GM12878 (cell line): ENCODE measurements around the gene MGAT3. TPM values are rescaled to one million over a fixed set of nuclear protein-coding genes. Genes with fewer than 3 reads are reported as not detected.

Experiments
- ASH2L ChIP-seq: fragments of 300-600, 200-600 bp; sonication (generic); IDR thresholded peaks from 2 replicates; pipeline ENCODE4 v1.6.1; 2017; ENCODE audit warnings: low read depth, mild to moderate bottlenecking, borderline replicate concordance
- BCL3 ChIP-seq: IDR thresholded peaks from 2 replicates; pipeline ENCODE4 v1.6.1; 2011; ENCODE audit warnings: borderline replicate concordance, low read depth, mild to moderate bottlenecking, moderate library complexity, low read length; ENCODE audit not compliant: insufficient read depth, poor library complexity, severe bottlenecking
- E2F4 ChIP-seq: IDR thresholded peaks from 2 replicates; pipeline ENCODE4 v1.6.1; 2012; ENCODE audit warnings: low read depth, low read length, improper control_type of control experiment
- EZH2 ChIP-seq: IDR thresholded peaks from 2 replicates; pipeline ENCODE4 v1.6.1; 2012; ENCODE audit warnings: low read depth, mild to moderate bottlenecking, control low read depth, inconsistent platforms, low read length, borderline replicate concordance; ENCODE audit not compliant: control insufficient read depth
- FOS ChIP-seq: IDR thresholded peaks from 3 replicates; pipeline ENCODE4 v1.6.1; 2011; ENCODE audit warnings: borderline replicate concordance; ENCODE audit not compliant: insufficient read length; ENCODE audit errors: extremely low read depth
- FOXK2 ChIP-seq: fragments of 450-650 bp; IDR thresholded peaks from 2 replicates; pipeline ENCODE4 v1.6.1; 2017; ENCODE audit warnings: mild to moderate bottlenecking, moderate library complexity
- IKZF1 ChIP-seq: fragments of 450-650 bp; conservative IDR thresholded peaks from 2 replicates; pipeline ENCODE4 v1.6.1; 2017; ENCODE audit warnings: antibody characterized with exemption, mild to moderate bottlenecking
- IKZF2 ChIP-seq, 2 experiments: fragments of 450-650 bp; IDR thresholded peaks; 2 replicates each; pipeline ENCODE4 v1.6.1; 2017; ENCODE audit warnings: mild to moderate bottlenecking in 2 of 2, moderate library complexity in 2 of 2
- KAT2A ChIP-seq: conservative IDR thresholded peaks from 2 replicates; pipeline ENCODE4 v1.6.1; 2011; ENCODE audit warnings: low read depth, low read length; ENCODE audit not compliant: control insufficient read depth
- MTA3 ChIP-seq: IDR thresholded peaks from 2 replicates; pipeline ENCODE4 v1.6.1; 2012; ENCODE audit warnings: low read length, inconsistent platforms, borderline replicate concordance
- NFXL1 ChIP-seq: fragments of 450-650 bp; IDR thresholded peaks from 2 replicates; pipeline ENCODE4 v1.6.1; 2017; ENCODE audit warnings: antibody characterized with exemption, mild to moderate bottlenecking, borderline replicate concordance
- NR2C2 ChIP-seq: IDR thresholded peaks from 2 replicates; pipeline ENCODE4 v1.6.1; 2011; ENCODE audit warnings: borderline replicate concordance, low read depth; ENCODE audit not compliant: control insufficient read depth, insufficient read length
- PAX8 ChIP-seq: fragments of 450-650 bp; IDR thresholded peaks from 2 replicates; pipeline ENCODE4 v1.6.1; 2017; ENCODE audit warnings: mild to moderate bottlenecking, moderate library complexity
- POLR2A ChIP-seq: IDR thresholded peaks from 2 replicates; pipeline ENCODE4 v1.6.1; 2011; ENCODE audit warnings: low read depth, mild to moderate bottlenecking, low read length
- POLR2AphosphoS5 ChIP-seq: IDR thresholded peaks from 2 replicates; pipeline ENCODE4 v1.6.1; 2011; ENCODE audit warnings: mild to moderate bottlenecking, low read length, inconsistent platforms
- RAD21 ChIP-seq: IDR thresholded peaks from 2 replicates; pipeline ENCODE4 v1.6.1; 2011; ENCODE audit warnings: mild to moderate bottlenecking, low read depth, low read length, moderate library complexity; ENCODE audit not compliant: insufficient read depth
- RAD51 ChIP-seq: fragments of 450-650 bp; IDR thresholded peaks from 2 replicates; pipeline ENCODE4 v1.6.1; 2016; ENCODE audit warnings: moderate library complexity, mild to moderate bottlenecking, inconsistent platforms
- RCOR1 ChIP-seq: conservative IDR thresholded peaks from 2 replicates; pipeline ENCODE4 v1.6.1; 2012; ENCODE audit warnings: low read depth, low read length, improper control_type of control experiment
- RELB ChIP-seq: fragments of 450-650 bp; IDR thresholded peaks from 2 replicates; pipeline ENCODE4 v1.6.1; 2017; ENCODE audit warnings: low read depth, mild to moderate bottlenecking, moderate library complexity
- RUNX3 ChIP-seq: IDR thresholded peaks from 2 replicates; pipeline ENCODE4 v1.6.1; 2012; ENCODE audit warnings: low read length, inconsistent platforms
- SMAD5 ChIP-seq: IDR thresholded peaks from 2 replicates; pipeline ENCODE4 v1.6.1; 2016; ENCODE audit warnings: antibody characterized with exemption, low read depth
- SMC3 ChIP-seq: IDR thresholded peaks from 2 replicates; pipeline ENCODE4 v1.6.1; 2011; ENCODE audit warnings: low read length, improper control_type of control experiment, borderline replicate concordance
- SREBF2 ChIP-seq: IDR thresholded peaks from 2 replicates; pipeline ENCODE4 v1.6.1; 2012; ENCODE audit warnings: mild to moderate bottlenecking, low read length
- TCF7 ChIP-seq: IDR thresholded peaks from 2 replicates; pipeline ENCODE4 v1.6.1; 2014; ENCODE audit warnings: antibody characterized with exemption, borderline replicate concordance
- ZBTB33 ChIP-seq: fragments of 450-650 bp; IDR thresholded peaks from 2 replicates; pipeline ENCODE4 v1.6.1; 2017; ENCODE audit warnings: mild to moderate bottlenecking
- ZNF217 ChIP-seq: fragments of 450-650 bp; IDR thresholded peaks from 2 replicates; pipeline ENCODE4 v1.6.1; 2017; ENCODE audit warnings: antibody characterized with exemption, mild to moderate bottlenecking
- ZNF622 ChIP-seq: fragments of 450-650 bp; IDR thresholded peaks from 2 replicates; pipeline ENCODE4 v1.6.1; 2017; ENCODE audit warnings: mild to moderate bottlenecking, inconsistent platforms
- polyA plus RNA-seq, 11 experiments: library from polyadenylated mRNA; depleted of rRNA in 4 of 11; unstranded in 6 of 11; stranded (reverse) in 5 of 11; fragments of >200 nt; fragmentation: Nextera tagmentation in 4 of 11; fragmentation: Illumina TruSeq in 1 of 11; extraction: Ambion mirVana in 4 of 11; extraction: Trizol in 1 of 11; gene quantifications; 1 replicate in 1 of 11; 2 replicates in 10 of 11; pipeline versions ENCODE4 v1.2.1 to v1.2.3, GENCODE V29; 2011 to 2016; ENCODE audit warnings: inconsistent platforms in 2 of 11, missing spikeins in 2 of 11, low read depth in 1 of 11
- total RNA-seq, 4 experiments: library from RNA; depleted of rRNA in 3 of 4; stranded (reverse); fragments of >200 nt in 3 of 4; fragmentation: Illumina TruSeq in 1 of 4; extraction: Trizol in 1 of 4; gene quantifications; 2 replicates each; pipeline versions ENCODE4 v1.2.1 to v1.2.3, GENCODE V29; 2013 to 2021

The MGAT3 gene
- total and polyA plus RNA-seq, 10 of the 15 experiments (the other 5 are each of a cell fraction or from before 2014, with no cell fraction given), result 0.32 to 40.2 (median 11.9) TPM

- TF ChIP-seq RELB, result 0 out of 2 replicates have a peak, but pooled peaks have one; percentile 33
- TF ChIP-seq ZNF622, result no peak
- no peak for TF ChIP-seq KAT2A
- TF ChIP-seq E2F4, result no peak
- no peak for TF ChIP-seq BCL3
- peak; percentile 69 for TF ChIP-seq IKZF1
- no peak for TF ChIP-seq RCOR1
- TF ChIP-seq MTA3, result no peak
- no peak for TF ChIP-seq TCF7
- TF ChIP-seq FOS, result no peak
- no peak for TF ChIP-seq POLR2AphosphoS5
- TF ChIP-seq FOXK2, result no peak
- no peak for TF ChIP-seq RAD21
- no peak for TF ChIP-seq SMAD5
- peak; percentile 48; the same call in 1 of the 2 replicates for TF ChIP-seq POLR2A
- TF ChIP-seq RAD51, result no peak
- TF ChIP-seq RUNX3, result peak; percentile 83
- TF ChIP-seq EZH2, result no peak
- no peak for TF ChIP-seq SREBF2
- peak in 1 of 2 experiments; percentile 33; a peak in 2 of 4 replicates for TF ChIP-seq IKZF2 (IDR thresholded peaks at IDR 0.05)
- TF ChIP-seq NFXL1, result no peak
- no peak for TF ChIP-seq ZBTB33
- no peak for TF ChIP-seq ASH2L
- no peak for TF ChIP-seq ZNF217
- TF ChIP-seq NR2C2, result no peak
- no peak for TF ChIP-seq PAX8
- no peak for TF ChIP-seq SMC3
Observed at GRCh38 chr22:39448205-39449054, 8.4 kb upstream of the MGAT3 start (continued).
